ENCODE results near the gene IQGAP2. TPM values are rescaled to one million over a fixed set of nuclear protein-coding genes. Genes with fewer than 3 reads are reported as not detected.

IQGAP2 gene
- total RNA-seq, 6 experiments from 2014 or later = 96.4 to 152 (median 123) TPM

DNA sequence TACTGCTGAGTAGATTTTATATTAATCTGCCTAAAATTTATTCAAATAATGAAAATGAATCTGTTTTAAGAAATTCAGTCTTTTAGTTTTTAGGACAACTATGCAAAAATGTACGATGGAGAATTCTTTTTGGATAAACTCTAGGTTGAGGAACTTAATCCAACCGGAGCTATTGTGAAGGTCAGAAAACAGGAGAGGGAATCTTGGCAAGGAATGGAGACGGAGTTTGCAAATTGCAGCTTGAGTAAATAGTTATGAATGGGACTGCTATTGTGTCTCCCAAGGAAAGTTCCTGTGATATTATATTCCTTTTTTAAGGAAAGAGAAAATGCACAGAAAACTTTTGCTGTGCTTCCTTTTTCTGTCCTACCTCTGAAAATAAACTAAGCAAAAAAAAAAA is 67.9 kb downstream of the IQGAP2 start:
- peaks cover 0 to 49% (median 19%) of the 10 kb centered on the region in 4 donors for H3K4me1 ChIP-seq
- no peaks in the 10 kb centered on the region for H3K36me3 ChIP-seq
- peak overlapping the region in 1 of 3 donors; percentile 29 for H3K27ac ChIP-seq
- no peaks in the 10 kb centered on the region for H3K9me3 ChIP-seq
- no peaks in the 10 kb centered on the region for H3K27me3 ChIP-seq
- intact Hi-C loops (cut with DNase I) = no loop called here
- DNase-seq (no peak), ATAC-seq (peak; percentile 17 to 54 (median 30))
- WGBS (ENCODE audit: insufficient coverage, low coverage, low lambda C conversion rate, missing lambda C conversion rate) = 16% methylated on average over 3 of the region's 3 CpGs
- TF ChIP-seq, protein P1, sequence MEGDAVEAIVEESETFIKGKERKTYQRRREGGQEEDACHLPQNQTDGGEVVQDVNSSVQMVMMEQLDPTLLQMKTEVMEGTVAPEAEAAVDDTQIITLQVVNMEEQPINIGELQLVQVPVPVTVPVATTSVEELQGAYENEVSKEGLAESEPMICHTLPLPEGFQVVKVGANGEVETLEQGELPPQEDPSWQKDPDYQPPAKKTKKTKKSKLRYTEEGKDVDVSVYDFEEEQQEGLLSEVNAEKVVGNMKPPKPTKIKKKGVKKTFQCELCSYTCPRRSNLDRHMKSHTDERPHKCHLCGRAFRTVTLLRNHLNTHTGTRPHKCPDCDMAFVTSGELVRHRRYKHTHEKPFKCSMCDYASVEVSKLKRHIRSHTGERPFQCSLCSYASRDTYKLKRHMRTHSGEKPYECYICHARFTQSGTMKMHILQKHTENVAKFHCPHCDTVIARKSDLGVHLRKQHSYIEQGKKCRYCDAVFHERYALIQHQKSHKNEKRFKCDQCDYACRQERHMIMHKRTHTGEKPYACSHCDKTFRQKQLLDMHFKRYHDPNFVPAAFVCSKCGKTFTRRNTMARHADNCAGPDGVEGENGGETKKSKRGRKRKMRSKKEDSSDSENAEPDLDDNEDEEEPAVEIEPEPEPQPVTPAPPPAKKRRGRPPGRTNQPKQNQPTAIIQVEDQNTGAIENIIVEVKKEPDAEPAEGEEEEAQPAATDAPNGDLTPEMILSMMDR (IDR thresholded peaks at IDR 0.05) = no peak
- no peak for TF ChIP-seq POLR2A (IDR thresholded peaks at IDR 0.05)
- no peak overlapping the region for H3K4me3 ChIP-seq

DNA sequence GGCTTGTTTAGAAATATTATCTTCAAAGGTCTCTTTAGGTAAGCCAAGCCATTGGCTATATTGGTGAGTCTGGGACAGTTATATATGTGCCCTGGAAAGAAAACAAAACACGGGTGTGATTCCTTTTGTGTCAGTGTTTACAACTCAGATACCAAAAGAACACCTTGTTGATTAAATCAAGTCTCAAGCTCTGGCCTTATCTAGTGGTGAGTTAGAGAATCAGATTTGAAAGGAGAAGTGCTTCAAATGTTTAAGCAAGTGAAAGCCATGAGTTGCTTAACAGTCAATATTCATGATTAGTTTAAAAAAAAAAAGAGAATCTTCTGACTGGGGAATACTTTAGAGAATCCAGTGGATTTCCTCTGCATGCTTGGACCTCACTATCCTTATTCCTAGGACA is 68.3 kb downstream of the IQGAP2 start:
- H3K9me3 ChIP-seq = no peaks in the 10 kb centered on the region
- ATAC-seq = no peak
- TF ChIP-seq, protein P1 (IDR thresholded peaks at IDR 0.05) = no peak
- TF ChIP-seq POLR2A (IDR thresholded peaks at IDR 0.05) = no peak
- intact Hi-C loops (cut with DNase I) = no loop called here
- peaks cover 0 to 53% (median 19%) of the 10 kb centered on the region in 4 donors for H3K4me1 ChIP-seq
- H3K27me3 ChIP-seq = no peaks in the 10 kb centered on the region
- DNase-seq = no peak
- H3K36me3 ChIP-seq = no peaks in the 10 kb centered on the region
- H3K27ac ChIP-seq = peak overlapping the region; percentile 34 to 66 (median 41)
- WGBS (ENCODE audit: insufficient coverage, low coverage, low lambda C conversion rate, missing lambda C conversion rate) = 22% methylated on average over 1 of the region's 1 CpG
- no peak overlapping the region for H3K4me3 ChIP-seq

DNA sequence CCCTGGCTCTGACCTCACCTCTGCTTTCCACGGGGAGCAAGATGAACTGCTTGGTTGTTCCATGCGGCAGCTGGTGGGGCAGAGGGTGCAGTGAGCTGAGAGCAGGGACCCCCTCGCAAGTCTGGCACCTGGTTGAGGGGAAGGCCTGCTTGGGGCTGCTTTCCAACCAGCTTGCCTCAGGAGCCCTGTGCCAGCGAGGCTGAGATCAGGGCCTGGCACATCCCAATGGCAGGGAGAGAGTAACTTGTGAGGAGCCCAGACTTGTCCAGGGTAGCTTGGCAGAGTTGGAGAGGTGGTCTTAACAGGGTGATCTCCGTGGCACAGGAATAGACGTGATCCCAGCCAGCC is 68.9 kb downstream of the IQGAP2 start:
- TF ChIP-seq POLR2A (IDR thresholded peaks at IDR 0.05) = no peak
- TF ChIP-seq, protein P1 (IDR thresholded peaks at IDR 0.05) = no peak
- peak; percentile 7 to 45 (median 17) for ATAC-seq
- 38% methylated on average over 5 of the region's 6 CpGs for WGBS (ENCODE audit: insufficient coverage, low coverage, low lambda C conversion rate, missing lambda C conversion rate)

DNA sequence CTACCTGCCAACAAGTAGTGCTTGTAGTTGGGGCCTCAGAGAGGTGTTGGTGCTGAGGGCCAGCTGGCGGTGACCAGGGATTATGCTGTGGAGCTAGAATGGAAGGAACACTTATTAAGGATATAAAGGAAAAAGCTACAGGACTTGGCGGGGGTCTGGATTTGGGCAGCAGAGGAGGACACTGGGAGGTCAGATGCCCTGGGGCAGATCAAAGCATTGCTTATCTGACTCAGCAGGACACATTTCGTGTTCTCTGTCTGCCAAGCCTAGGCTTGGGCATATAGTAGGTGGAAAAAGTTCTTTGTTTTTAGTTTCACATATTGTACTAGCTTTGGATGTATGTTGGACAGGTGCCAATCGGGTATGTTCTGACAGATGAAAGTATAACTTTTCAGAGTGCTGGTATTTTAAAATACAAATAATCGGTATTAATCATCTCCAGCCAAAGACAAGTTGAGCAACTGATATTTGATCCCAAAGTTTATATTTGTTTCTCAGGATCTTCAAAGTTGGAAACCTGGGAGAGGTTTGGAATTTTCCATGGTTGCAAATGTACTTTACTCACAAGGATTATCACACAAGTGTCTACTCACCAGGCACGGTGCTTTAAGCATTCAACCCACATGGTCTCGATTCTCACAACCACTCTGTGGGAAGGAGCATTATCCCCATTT is 69.4 kb downstream of the IQGAP2 start:
- peak overlapping the region; percentile 34 to 66 (median 41) for H3K27ac ChIP-seq
- DNase-seq = peak in 2 of 3 donors; percentile 52 to 70
- TF ChIP-seq, protein P1 (IDR thresholded peaks at IDR 0.05) = no peak
- no peak for TF ChIP-seq POLR2A (IDR thresholded peaks at IDR 0.05)

More for the DNA sequence above, 68.9 kb downstream of the IQGAP2 start:
- DNase-seq = peak in 1 of 3 donors; percentile 54
- Histone ChIP-seq H3K4me1 (peaks cover 0 to 57% (median 19%) of the 10 kb centered on the region in 4 donors), H3K36me3 (no peaks in the 10 kb centered on the region), H3K27me3 (no peaks in the 10 kb centered on the region), H3K9me3 (no peaks in the 10 kb centered on the region), H3K4me3 (peak overlapping the region in 2 of 3 donors; percentile 6 to 12), H3K27ac (peak overlapping the region; percentile 34 to 66 (median 41))
- intact Hi-C loops (cut with DNase I) = no loop called here

More for the DNA sequence above, 69.4 kb downstream of the IQGAP2 start:
- H3K9me3 ChIP-seq = no peaks in the 10 kb centered on the region
- no peaks in the 10 kb centered on the region for H3K36me3 ChIP-seq
- H3K27me3 ChIP-seq = no peaks in the 10 kb centered on the region
- ATAC-seq = peak; percentile 79 to 85 (median 84)
- peak overlapping the region in 2 of 3 donors; percentile 6 to 12 for H3K4me3 ChIP-seq
- peaks cover 0 to 62% (median 19%) of the 10 kb centered on the region in 4 donors for H3K4me1 ChIP-seq
- 19% methylated on average over 7 of the region's 7 CpGs for WGBS (ENCODE audit: insufficient coverage, low coverage, low lambda C conversion rate, missing lambda C conversion rate)
- intact Hi-C loops (cut with DNase I) = no loop called here

Data from right lobe of liver (tissue), 6 donors.